D341Med (cell line): ENCODE data around the gene CCM2.

Experiments used
- DNase-seq: peaks from one replicate; pipeline ENCODE4 v3.0.0; 2012; ENCODE audit warnings: low spot score

The CCM2 gene

DNA sequence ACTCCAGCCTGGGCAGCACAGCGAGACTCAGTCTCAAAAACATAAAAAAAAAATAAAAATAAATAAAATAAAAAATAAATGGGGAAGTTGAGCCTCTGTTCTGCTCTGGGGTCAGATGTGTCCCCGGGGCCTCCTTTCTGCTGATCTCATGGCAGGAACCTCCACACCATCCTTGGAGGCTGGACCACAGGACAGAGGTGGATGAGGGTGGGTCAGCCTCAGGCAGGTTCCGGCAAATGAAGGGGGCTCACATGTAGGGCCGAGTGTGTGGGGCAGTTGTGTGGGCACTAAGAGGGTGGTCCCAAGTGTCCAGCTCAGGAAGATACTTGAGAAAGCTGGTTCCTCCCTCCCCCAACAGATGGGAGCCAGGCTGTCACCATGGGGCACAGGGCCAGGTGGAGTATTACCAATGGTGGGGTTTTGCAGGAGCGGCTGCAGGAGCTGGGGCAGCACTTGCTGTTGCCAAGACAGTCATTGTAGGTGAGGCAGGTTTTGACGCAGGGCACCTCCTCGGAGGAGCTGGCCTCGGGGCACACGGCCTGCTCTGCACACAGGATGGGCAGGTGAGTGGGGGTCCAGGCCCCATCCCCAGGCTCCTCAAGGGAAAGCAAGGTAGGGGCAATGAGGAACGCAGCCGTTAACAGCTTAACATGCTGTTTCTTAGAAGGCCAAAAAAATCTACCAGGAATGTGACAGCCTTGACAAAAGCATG lies 125.3 kb downstream of the CCM2 start:
- peak; percentile 27 for DNase-seq
